Body of pancreas (tissue), 4 donors: ENCODE measurements around the gene TBX10.

Experiments
- CTCF ChIP-seq, 7 experiments: fragments of 450-650 bp in 4 of 7; fragments of 200-600 bp in 3 of 7; sonication (generic) in 3 of 7; IDR thresholded peaks; one replicate each; pipeline ENCODE4 v1.5.1; 2016 to 2019; ENCODE audit warnings: antibody characterized with exemption in 7 of 7
- POLR2A ChIP-seq, 3 donors: fragments of 450-650 bp; IDR thresholded peaks; one replicate each; pipeline ENCODE4 v1.6.1; 2016; ENCODE audit warnings: antibody characterized with exemption in 3 of 3, mild to moderate bottlenecking in 2 of 3

- TF ChIP-seq CTCF (IDR thresholded peaks at IDR 0.05) = peak; percentile 13 to 93 (median 79)
- no peak for TF ChIP-seq POLR2A (IDR thresholded peaks at IDR 0.05)
These were observed 8.7 kb upstream of the TBX10 start for GRCh38 chr11:67648140-67648795.
